Measurements from ENCODE around the gene BPIFB6. TPM values are rescaled to one million over a fixed set of nuclear protein-coding genes. Genes with fewer than 3 reads are reported as not detected.

The BPIFB6 gene
- total RNA-seq, 6 donors from 2014 or later: not detected

DNA sequence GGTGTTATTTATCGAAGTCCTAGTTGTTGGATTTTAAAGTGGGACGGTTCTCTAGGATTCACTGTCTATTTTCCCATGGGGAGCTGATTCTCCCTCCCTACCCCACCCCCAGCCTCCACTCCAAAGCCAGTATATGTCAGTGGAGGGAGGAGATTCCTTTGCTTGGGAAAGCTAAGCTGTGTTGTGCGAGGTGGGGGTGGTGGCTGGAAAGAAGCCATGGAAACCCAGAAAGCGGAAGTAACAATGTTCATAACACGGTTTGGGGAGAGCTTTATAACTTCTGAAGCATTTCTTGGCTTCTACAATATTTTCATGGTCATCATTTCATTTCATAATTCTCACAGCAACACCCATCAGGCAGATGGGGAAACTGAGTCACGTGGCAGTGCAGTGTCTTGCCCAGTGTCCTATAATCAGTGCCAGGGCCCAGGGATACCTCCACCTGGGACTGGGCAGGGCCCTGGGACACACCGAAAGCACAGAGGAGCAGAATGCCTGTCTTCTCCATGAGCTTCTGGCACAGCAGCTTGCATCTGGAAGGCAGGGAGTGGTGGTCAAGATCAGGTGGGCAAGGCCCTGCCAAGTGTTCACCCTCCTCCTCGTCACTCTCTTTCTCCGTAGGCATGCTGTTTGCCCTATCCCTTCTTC lies 31.7 kb upstream of the BPIFB6 start:
- no peaks in the 10 kb centered on the region for H3K36me3 ChIP-seq
- TF ChIP-seq POLR2A (IDR thresholded peaks at IDR 0.05) (no peak), EP300 (IDR thresholded peaks at IDR 0.05) (no peak), POLR2AphosphoS5 (IDR thresholded peaks at IDR 0.05) (no peak)
- TF ChIP-seq, protein P1, sequence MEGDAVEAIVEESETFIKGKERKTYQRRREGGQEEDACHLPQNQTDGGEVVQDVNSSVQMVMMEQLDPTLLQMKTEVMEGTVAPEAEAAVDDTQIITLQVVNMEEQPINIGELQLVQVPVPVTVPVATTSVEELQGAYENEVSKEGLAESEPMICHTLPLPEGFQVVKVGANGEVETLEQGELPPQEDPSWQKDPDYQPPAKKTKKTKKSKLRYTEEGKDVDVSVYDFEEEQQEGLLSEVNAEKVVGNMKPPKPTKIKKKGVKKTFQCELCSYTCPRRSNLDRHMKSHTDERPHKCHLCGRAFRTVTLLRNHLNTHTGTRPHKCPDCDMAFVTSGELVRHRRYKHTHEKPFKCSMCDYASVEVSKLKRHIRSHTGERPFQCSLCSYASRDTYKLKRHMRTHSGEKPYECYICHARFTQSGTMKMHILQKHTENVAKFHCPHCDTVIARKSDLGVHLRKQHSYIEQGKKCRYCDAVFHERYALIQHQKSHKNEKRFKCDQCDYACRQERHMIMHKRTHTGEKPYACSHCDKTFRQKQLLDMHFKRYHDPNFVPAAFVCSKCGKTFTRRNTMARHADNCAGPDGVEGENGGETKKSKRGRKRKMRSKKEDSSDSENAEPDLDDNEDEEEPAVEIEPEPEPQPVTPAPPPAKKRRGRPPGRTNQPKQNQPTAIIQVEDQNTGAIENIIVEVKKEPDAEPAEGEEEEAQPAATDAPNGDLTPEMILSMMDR (IDR thresholded peaks at IDR 0.05): no peak
- H3K27me3 ChIP-seq: no peaks in the 10 kb centered on the region
- DNase-seq (no peak), ATAC-seq (ENCODE audit: low FRiP score in 2 of 2) (peak in 1 of 2 donors; percentile 41)
- WGBS, 2 donors: 58 to 59% methylated on average over 9 of the region's 9 CpGs
- H3K4me3 ChIP-seq: no peak overlapping the region
- H3K4me1 ChIP-seq: no peaks in the 10 kb centered on the region
- peaks cover 0 to 8% (median 6%) of the 10 kb centered on the region in 4 donors for H3K9me3 ChIP-seq
- no peak overlapping the region for H3K27ac ChIP-seq

DNA sequence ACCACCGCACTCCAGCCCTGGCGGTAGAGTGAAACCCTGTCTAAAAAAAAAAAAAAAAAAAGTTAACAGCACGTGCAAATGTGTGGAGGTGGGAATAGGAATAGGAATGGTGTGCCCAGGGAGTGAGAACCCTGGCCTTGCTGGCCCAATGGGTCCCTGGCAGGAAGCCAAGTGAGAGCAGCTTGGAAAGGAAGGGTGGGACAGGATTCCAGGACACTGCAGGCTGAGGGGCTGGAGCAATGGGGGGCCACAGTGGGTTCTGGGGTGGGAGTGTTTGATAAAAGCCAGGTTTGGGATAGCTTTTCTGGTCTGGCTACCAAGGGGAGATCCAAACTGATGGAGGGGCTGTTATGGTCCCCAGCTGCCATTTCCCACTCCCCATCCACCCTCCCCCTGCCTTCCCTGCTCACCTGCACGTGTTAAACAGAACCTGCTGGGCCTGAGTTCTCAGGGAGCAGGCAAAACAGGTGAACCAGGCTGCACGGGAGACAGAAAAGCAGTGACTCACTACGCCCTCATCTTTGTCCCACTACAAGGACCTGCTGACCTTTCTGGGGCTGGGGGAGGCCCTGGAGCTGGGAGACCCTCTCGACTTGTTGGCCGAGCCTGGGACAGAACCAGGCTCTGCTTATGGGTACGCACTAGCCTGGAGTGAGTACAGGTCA lies 30.5 kb upstream of the BPIFB6 start:
- TF ChIP-seq EP300 (IDR thresholded peaks at IDR 0.05): no peak
- TF ChIP-seq POLR2AphosphoS5 (IDR thresholded peaks at IDR 0.05): no peak
- TF ChIP-seq, protein P1 (IDR thresholded peaks at IDR 0.05): no peak
- no peak for TF ChIP-seq POLR2A (IDR thresholded peaks at IDR 0.05)
- 61 to 70% methylated on average over 9 of the region's 9 CpGs for WGBS, 2 donors

DNA sequence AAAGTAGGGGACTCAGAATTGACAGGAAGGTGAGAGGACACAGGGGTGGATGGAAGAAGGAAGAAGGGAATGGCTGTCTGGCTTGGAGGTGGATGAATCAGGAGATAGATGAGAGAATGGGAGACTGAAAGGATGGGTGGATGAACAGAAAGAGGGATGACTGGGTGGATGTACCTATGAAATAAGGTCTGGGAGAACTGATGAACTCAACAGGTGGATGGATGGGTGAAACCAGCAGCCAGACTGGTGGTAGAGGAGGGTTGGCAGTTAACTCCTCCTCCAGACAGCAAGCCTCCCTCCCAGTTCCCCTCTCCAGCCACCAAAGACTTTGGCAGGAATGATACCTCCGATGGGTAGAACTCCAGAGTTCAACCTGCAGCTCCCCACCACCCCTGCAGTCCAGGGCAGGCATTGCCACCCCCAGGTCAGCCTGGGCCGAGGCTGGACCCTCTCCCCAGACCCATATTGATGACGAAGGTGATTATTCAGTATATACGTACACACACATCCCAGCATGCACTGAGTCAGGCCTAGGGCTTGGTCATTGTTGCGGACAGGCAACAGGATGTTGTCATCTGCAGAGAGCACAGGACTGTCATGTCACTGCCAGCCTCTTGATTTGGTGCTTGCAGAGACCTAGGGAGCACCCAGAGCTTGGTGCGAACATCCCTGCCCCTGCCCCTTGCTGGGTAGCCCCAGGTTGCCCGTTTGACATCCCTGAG lies 29.2 kb upstream of the BPIFB6 start:
- H3K27me3 ChIP-seq: no peaks in the 10 kb centered on the region
- H3K36me3 ChIP-seq: no peaks in the 10 kb centered on the region
- H3K27ac ChIP-seq: no peak overlapping the region
- H3K9me3 ChIP-seq: peaks cover 0 to 3% (median 0%) of the 10 kb centered on the region in 4 donors
- DNase-seq: no peak
- H3K4me1 ChIP-seq: no peaks in the 10 kb centered on the region
- WGBS, 2 donors: 92 to 99% methylated on average over 2 to 7 of the region's 7 CpGs
- H3K4me3 ChIP-seq: no peak overlapping the region
- no peak for ATAC-seq (ENCODE audit: low FRiP score in 2 of 2)
- TF ChIP-seq EP300 (IDR thresholded peaks at IDR 0.05) (no peak), POLR2AphosphoS5 (IDR thresholded peaks at IDR 0.05) (no peak), POLR2A (IDR thresholded peaks at IDR 0.05) (no peak)
- TF ChIP-seq, protein P1 (IDR thresholded peaks at IDR 0.05): no peak

More for the DNA sequence above, 30.5 kb upstream of the BPIFB6 start:
- Histone ChIP-seq H3K9me3 (peaks cover 0 to 3% (median 0%) of the 10 kb centered on the region in 4 donors), H3K4me1 (no peaks in the 10 kb centered on the region), H3K4me3 (no peak overlapping the region), H3K27me3 (no peaks in the 10 kb centered on the region), H3K27ac (no peak overlapping the region), H3K36me3 (no peaks in the 10 kb centered on the region)
- ATAC-seq (ENCODE audit: low FRiP score in 2 of 2) (no peak), DNase-seq (no peak)

DNA sequence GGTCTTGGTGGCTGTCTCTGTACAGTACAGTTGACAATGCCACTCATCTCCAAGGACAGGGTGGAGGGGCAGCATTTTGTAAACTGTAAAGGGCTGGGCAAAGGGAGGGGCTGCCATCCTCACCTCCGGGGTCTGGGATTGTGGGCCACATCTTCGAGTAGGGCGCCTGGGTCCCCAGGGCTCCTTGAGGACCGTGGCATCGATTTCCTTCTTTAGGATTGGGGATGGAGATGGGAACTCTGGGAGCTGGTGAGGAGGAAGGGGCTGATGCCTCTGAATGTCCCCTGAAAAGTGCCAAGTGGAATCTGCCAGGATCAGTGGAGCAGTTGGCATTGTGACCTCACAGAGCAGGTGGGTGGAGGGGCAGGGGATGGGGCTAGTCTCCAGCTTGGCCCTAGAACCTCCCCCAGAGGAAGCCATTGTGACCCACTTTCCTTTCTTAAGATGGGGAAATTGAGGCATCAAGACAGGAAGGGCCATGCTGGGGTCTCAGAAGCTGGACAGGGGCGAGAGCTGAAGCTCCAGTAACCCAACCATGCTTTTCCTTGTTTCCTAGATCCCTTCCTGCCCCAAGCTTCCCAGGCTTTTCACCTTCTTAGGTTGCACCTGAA lies 27.2 kb upstream of the BPIFB6 start, which contains the start of gene SUN5:
Gene SUN5, minus strand, starts transcription at position 293 of the 611 bp plus-strand sequence. Its CDS starts 93 bp downstream, at position 200.
- no peak for DNase-seq
- Histone ChIP-seq H3K9me3 (peaks cover 0 to 3% (median 0%) of the 10 kb centered on the region in 4 donors), H3K36me3 (no peaks in the 10 kb centered on the region), H3K27ac (no peak within 1 kb of the TSS), H3K4me1 (no peaks in the 10 kb centered on the region), H3K27me3 (no peaks in the 10 kb centered on the region), H3K4me3 (no peak within 1 kb of the TSS)
- ATAC-seq (ENCODE audit: low FRiP score in 2 of 2): no peak
- TF ChIP-seq EP300 (IDR thresholded peaks at IDR 0.05) (no peak), POLR2AphosphoS5 (IDR thresholded peaks at IDR 0.05) (no peak), POLR2A (IDR thresholded peaks at IDR 0.05) (no peak)
- TF ChIP-seq, protein P1 (IDR thresholded peaks at IDR 0.05): no peak
- 86 to 98% methylated on average over 6 of the region's 6 CpGs for WGBS, 2 donors
